Right ventricle myocardium inferior (tissue), 1 donor: ENCODE measurements around the gene MGLL. TPM values are rescaled to one million over a fixed set of nuclear protein-coding genes. Genes with fewer than 3 reads are reported as not detected.

Experiments used
- ATAC-seq: fragments of 200-7000 bp; cut with Tn5 transposase; one replicate; pipeline ENCODE4 v1.9.1; 2020; ENCODE audit warnings: mild to moderate bottlenecking, moderate library complexity
- DNase-seq: peaks from one replicate; pipeline ENCODE4 v3.0.0; 2021; ENCODE audit errors: missing footprints
- intact Hi-C: fragments of 100-400 bp; cut with DNase I; formaldehyde crosslinking; loops from one replicate; pipeline ENCODE4 v1.11.0; 2022
- total RNA-seq: library from RNA; stranded (reverse); fragmentation: NEBNext Ultra II Directional; extraction: Animal tissue kit (Norgen Biotek cat#: 25700); gene quantifications from one replicate; pipeline ENCODE4 v1.2.1, GENCODE V29; 2021
- donor health status: DM: no; HTN: yes; CAD: no; lungs with severe emphysema.

MGLL gene
- total RNA-seq, 1 donor from 2014 or later = 74.1 TPM

- no peak for ATAC-seq
- DNase-seq = no peak
- intact Hi-C loops = no loop called here
These were observed 93.8 kb downstream of the MGLL start for GRCh38 chr3:127728417-127729015.

GRCh38 chr3:127726894-127727293, 95.4 kb downstream of the MGLL start:
- intact Hi-C loops = no loop called here
- no peak for DNase-seq
- ATAC-seq = no peak

GRCh38 chr3:127723011-127723567, 99.2 kb downstream of the MGLL start:
- ATAC-seq (peak; percentile 49), DNase-seq (no peak)
- intact Hi-C loops = no loop called here

- intact Hi-C loops = no loop called here
- no peak for DNase-seq
- no peak for ATAC-seq
These were observed 100.1 kb downstream of the MGLL start for GRCh38 chr3:127722091-127722784.

GRCh38 chr3:127720985-127721935, 101.1 kb downstream of the MGLL start:
- no peak for ATAC-seq
- no peak for DNase-seq
- intact Hi-C loops = no loop called here

GRCh38 chr3:127720161-127720823, 102.0 kb downstream of the MGLL start:
- ATAC-seq (no peak), DNase-seq (no peak)
- intact Hi-C loops = no loop called here

GRCh38 chr3:127719369-127719768, 102.9 kb downstream of the MGLL start:
- no peak for ATAC-seq
- DNase-seq = no peak
- intact Hi-C loops = no loop called here

GRCh38 chr3:127718916-127719290, 103.4 kb downstream of the MGLL start:
- intact Hi-C loops = no loop called here
- no peak for ATAC-seq
- DNase-seq = no peak

- DNase-seq = no peak
- no peak for ATAC-seq
- intact Hi-C loops = no loop called here
These were observed 103.9 kb downstream of the MGLL start for GRCh38 chr3:127718245-127718915.

GRCh38 chr3:127717357-127718244, 104.7 kb downstream of the MGLL start:
- ATAC-seq = peak; percentile 12
- DNase-seq = no peak
- intact Hi-C loops = no loop called here

- no peak for DNase-seq
- no peak for ATAC-seq
- intact Hi-C loops = no loop called here
These were observed 105.9 kb downstream of the MGLL start for GRCh38 chr3:127716384-127716783.

GRCh38 chr3:127715532-127715931, 106.8 kb downstream of the MGLL start:
- ATAC-seq (no peak), DNase-seq (no peak)
- intact Hi-C loops = no loop called here

- DNase-seq = no peak
These were observed 107.4 kb downstream of the MGLL start for GRCh38 chr3:127714866-127715265.

GRCh38 chr3:127714125-127714571, 108.2 kb downstream of the MGLL start:
- DNase-seq (no peak), ATAC-seq (no peak)
- intact Hi-C loops = no loop called here

More at GRCh38 chr3:127714866-127715265, 107.4 kb downstream of the MGLL start:
- intact Hi-C loops = no loop called here
- no peak for ATAC-seq

- intact Hi-C loops = no loop called here
- DNase-seq = no peak
- no peak for ATAC-seq
These were observed 109.2 kb downstream of the MGLL start for GRCh38 chr3:127712881-127713771.

GRCh38 chr3:127712461-127712860, 109.9 kb downstream of the MGLL start:
- DNase-seq (no peak), ATAC-seq (no peak)
- intact Hi-C loops = no loop called here
